Measurements from ENCODE around the gene AHNAK. TPM values are rescaled to one million over a fixed set of nuclear protein-coding genes. Genes with fewer than 3 reads are reported as not detected.
"Not testable (repeated sequence)": the region's sequence is repeated elsewhere in the genome, so short reads cannot be mapped to it uniquely, and the experiment has no call there.

Gene AHNAK
- total RNA-seq, 4 donors from 2014 or later = 374 to 1,261 (median 571) TPM

- H3K4me3 ChIP-seq = no peak overlapping the region
- intact Hi-C loops (cut with DNase I; ENCODE audit: low total_unique reads) = loop anchor here (1.0 to 5.0 kb wide), 6 partner anchors 14 to 166 kb away; partner anchors contain the start of genes AHNAK and MTA2
- in situ Hi-C loops (cut with MboI; ENCODE audit: low sequenced_read_pairs in 4 of 4) = loop anchor here in 2 of 4 donors (5.0 to 10.0 kb wide), 2 partner anchors 63 to 136 kb away; no protein-coding TSS in a partner anchor
- ATAC-seq (peak; percentile 81 to 87), DNase-seq (peak; percentile 94 to 96)
- no peaks in the 10 kb centered on the region for H3K9me3 ChIP-seq
- H3K27ac ChIP-seq = peak overlapping the region; percentile 97 to 100 (median 100)
- peaks cover 53 to 55% of the 10 kb centered on the region in 2 donors for H3K4me1 ChIP-seq
- H3K27me3 ChIP-seq = no peaks in the 10 kb centered on the region
- TF ChIP-seq POLR2A (IDR thresholded peaks at IDR 0.05) = no peak
- peak in 4 of 5 experiments; percentile 87 to 90 (median 89) for TF ChIP-seq CTCF (IDR thresholded peaks at IDR 0.05 in 4 of 5, conservative IDR thresholded peaks at IDR 0.05 in 1 of 5)
- H3K36me3 ChIP-seq = peaks cover 0 to 59% of the 10 kb centered on the region in 2 donors
Measured at GRCh38 chr11:62560566-62561103, 14.0 kb upstream of the AHNAK start.

- H3K9me3 ChIP-seq, ATAC-seq, H3K4me3 ChIP-seq, H3K27me3 ChIP-seq: not testable (repeated sequence)
- Histone ChIP-seq H3K4me1 (peaks cover 63 to 65% of the 10 kb centered on the region in 2 donors), H3K36me3 (peaks cover 0 to 49% of the 10 kb centered on the region in 2 donors), H3K27ac (peak overlapping the region; percentile 97 to 100 (median 100))
- DNase-seq = peak in 1 of 2 donors; percentile 55
- in situ Hi-C loops (cut with MboI; ENCODE audit: low sequenced_read_pairs in 4 of 4) (loop anchor here (5.0 to 10.0 kb wide), 4 partner anchors 62 to 165 kb away; no protein-coding TSS in a partner anchor), intact Hi-C loops (cut with DNase I; ENCODE audit: low total_unique reads) (loop anchor here (1.0 to 5.0 kb wide), 6 partner anchors 13 to 165 kb away; partner anchors contain the start of genes AHNAK and MTA2)
Measured at GRCh38 chr11:62559626-62560025, 13.0 kb upstream of the AHNAK start.

GRCh38 chr11:62559204-62559603 is 12.6 kb upstream of the AHNAK start:
- intact Hi-C loops (cut with DNase I; ENCODE audit: low total_unique reads) = no loop called here
- Histone ChIP-seq H3K9me3 (no peaks in the 10 kb centered on the region), H3K27ac (peak overlapping the region; percentile 97 to 100 (median 100)), H3K27me3 (no peaks in the 10 kb centered on the region), H3K4me3 (no peak overlapping the region), H3K36me3 (peaks cover 0 to 48% of the 10 kb centered on the region in 2 donors), H3K4me1 (peaks cover 67 to 70% of the 10 kb centered on the region in 2 donors)
- TF ChIP-seq POLR2A (IDR thresholded peaks at IDR 0.05) (no peak), CTCF (IDR thresholded peaks at IDR 0.05 in 4 of 5, conservative IDR thresholded peaks at IDR 0.05 in 1 of 5) (no peak)
- DNase-seq (no peak), ATAC-seq (no peak)
- in situ Hi-C loops (cut with MboI; ENCODE audit: low sequenced_read_pairs in 4 of 4) = loop anchor here in 2 of 4 donors (10.0 kb wide), 3 partner anchors 64 to 164 kb away; no protein-coding TSS in a partner anchor

GRCh38 chr11:62558669-62559068 is 12.1 kb upstream of the AHNAK start:
- ATAC-seq = no peak
- DNase-seq = no peak
- in situ Hi-C loops (cut with MboI; ENCODE audit: low sequenced_read_pairs in 4 of 4) (loop anchor here in 2 of 4 donors (10.0 kb wide), 3 partner anchors 64 to 164 kb away; no protein-coding TSS in a partner anchor), intact Hi-C loops (cut with DNase I; ENCODE audit: low total_unique reads) (no loop called here)
- TF ChIP-seq POLR2A (IDR thresholded peaks at IDR 0.05) (no peak), CTCF (IDR thresholded peaks at IDR 0.05 in 4 of 5, conservative IDR thresholded peaks at IDR 0.05 in 1 of 5) (no peak)
- Histone ChIP-seq H3K4me3 (no peak overlapping the region), H3K27me3 (no peaks in the 10 kb centered on the region), H3K4me1 (peaks cover 72 to 75% of the 10 kb centered on the region in 2 donors), H3K27ac (peak overlapping the region; percentile 97 to 100 (median 100)), H3K36me3 (peaks cover 0 to 42% of the 10 kb centered on the region in 2 donors), H3K9me3 (no peaks in the 10 kb centered on the region)

- peaks cover 82 to 83% of the 10 kb centered on the region in 2 donors for H3K4me1 ChIP-seq
Measured at GRCh38 chr11:62556875-62557631, 10.4 kb upstream of the AHNAK start.

More at GRCh38 chr11:62556875-62557631, 10.4 kb upstream of the AHNAK start:
- H3K9me3 ChIP-seq = no peaks in the 10 kb centered on the region
- intact Hi-C loops (cut with DNase I; ENCODE audit: low total_unique reads) = no loop called here
- peaks cover 0 to 26% of the 10 kb centered on the region in 2 donors for H3K36me3 ChIP-seq
- in situ Hi-C loops (cut with MboI; ENCODE audit: low sequenced_read_pairs in 4 of 4) = loop anchor here in 2 of 4 donors (10.0 kb wide), 3 partner anchors 62 to 162 kb away; no protein-coding TSS in a partner anchor
- ATAC-seq (no peak), DNase-seq (no peak)
- peak overlapping the region in 1 of 4 donors; percentile 23 for H3K4me3 ChIP-seq
- peak overlapping the region; percentile 97 to 100 (median 100) for H3K27ac ChIP-seq
- no peaks in the 10 kb centered on the region for H3K27me3 ChIP-seq
- no peak for TF ChIP-seq CTCF (IDR thresholded peaks at IDR 0.05 in 4 of 5, conservative IDR thresholded peaks at IDR 0.05 in 1 of 5)
- no peak for TF ChIP-seq POLR2A (IDR thresholded peaks at IDR 0.05)
